Measurements from ENCODE around the gene ALDH3A1. TPM values are rescaled to one million over a fixed set of nuclear protein-coding genes. Genes with fewer than 3 reads are reported as not detected.

ALDH3A1 gene
- total and polyA plus RNA-seq, 2 donors (not counting 3 experiments of a cell fraction or from before 2014, with no cell fraction given) = 0.11 to 1.2 TPM

- H3K36me3 ChIP-seq (ENCODE audit: control insufficient read depth in 2 of 2, extremely low read depth in 1 of 2, insufficient read depth in 2 of 2, low read length in 2 of 2) = peaks cover 0 to 10% of the 10 kb centered on the region in 2 experiments
- TF ChIP-seq CTCF (IDR thresholded peaks at IDR 0.05; ENCODE audit: extremely low read depth in 1 of 2, insufficient read depth in 1 of 2, low read depth in 1 of 2, low read length in 2 of 2) = no peak
- TF ChIP-seq EZH2 (IDR thresholded peaks at IDR 0.05; ENCODE audit: borderline replicate concordance, low read depth, low read length, severe bottlenecking) = no peak
- no peak for TF ChIP-seq POLR2AphosphoS5 (IDR thresholded peaks at IDR 0.05; ENCODE audit: insufficient read depth, low read depth, low read length)
- TF ChIP-seq JUN (IDR thresholded peaks at IDR 0.05; ENCODE audit: borderline replicate concordance, insufficient read depth, insufficient read length, low read depth) = no peak
- no peak for TF ChIP-seq FOS (IDR thresholded peaks at IDR 0.05; ENCODE audit: borderline replicate concordance, insufficient read depth, low read length)
- no peak for TF ChIP-seq POLR2A (IDR thresholded peaks at IDR 0.05; ENCODE audit: low read depth, low read length)
- TF ChIP-seq MYC (IDR thresholded peaks at IDR 0.05; ENCODE audit: low read depth, low read length) = no peak
- no peak for TF ChIP-seq MAX (IDR thresholded peaks at IDR 0.05; ENCODE audit: insufficient read depth, insufficient read length)
- TF ChIP-seq GATA2 (IDR thresholded peaks at IDR 0.05; ENCODE audit: insufficient read depth, insufficient read length, low read depth, low read length) = no peak
- BruUV-seq (replicated peaks) = no TSS peak
- ChIA-PET POLR2A (no interaction called here), CTCF (no interaction called here)
- no peaks in the 10 kb centered on the region for H3K9me1 ChIP-seq (replicated peaks; ENCODE audit: control insufficient read depth, extremely low read depth, insufficient read depth, low read length)
- H3K27me3 ChIP-seq (ENCODE audit: control insufficient read depth in 2 of 2, insufficient read depth in 2 of 2, low read length in 2 of 2) = no peaks in the 10 kb centered on the region
- no peak overlapping the region for H3K4me2 ChIP-seq (ENCODE audit: insufficient read depth, low read length)
- no peaks in the 10 kb centered on the region for H3K9me3 ChIP-seq (replicated peaks; ENCODE audit: control insufficient read depth, insufficient read depth, low read length)
- no peaks in the 10 kb centered on the region for H3K79me2 ChIP-seq (ENCODE audit: control insufficient read depth, insufficient read depth, low read length)
- H3K27ac ChIP-seq (ENCODE audit: insufficient read depth, low read depth, low read length) = no peak overlapping the region
- no peaks in the 10 kb centered on the region for H4K20me1 ChIP-seq (replicated peaks; ENCODE audit: control insufficient read depth, extremely low read depth, insufficient read depth, low read length)
- FAIRE-seq (no peak), DNase-seq (ENCODE audit: low read depth, low spot score) (no peak)
- no peaks in the 10 kb centered on the region for H3K4me1 ChIP-seq (ENCODE audit: control insufficient read depth, extremely low read depth, insufficient read depth, low read length)
- dilution Hi-C loops (cut with MboI; ENCODE audit: extremely low pct_ligation_motif_present, low sequenced_read_pairs) = no loop called here
- intact Hi-C loops (cut with micrococcal nuclease) = no loop called here
- H3K4me3 ChIP-seq (replicated peaks in 1 of 3; ENCODE audit: insufficient read depth in 1 of 3, low read depth in 1 of 3, low read length in 3 of 3) = no peak overlapping the region
- H2AFZ ChIP-seq (ENCODE audit: low read depth, low read length) = no peak overlapping the region
- H3K9ac ChIP-seq (replicated peaks; ENCODE audit: extremely low read depth, insufficient read depth, low read length) = no peak overlapping the region
Measured at GRCh38 chr17:19780846-19781245, 32.7 kb upstream of the ALDH3A1 start.

Data from endothelial cell of umbilical vein (primary cell).